GM12878 (cell line): ENCODE measurements around the gene SOAT2. TPM values are rescaled to one million over a fixed set of nuclear protein-coding genes. Genes with fewer than 3 reads are reported as not detected.

Experiments used
- ATAC-seq: fragments of 200-7000 bp; cut with Tn5 transposase; 3 replicates; pipeline ENCODE4 v1.9.1; 2020; ENCODE audit warnings: mild to moderate bottlenecking, moderate library complexity
- BruUV-seq: library from RNA; stranded (reverse); fragments of 400-500 nt; replicated peaks from 2 replicates; lab custom pipeline; 2021; lab: Mats Ljungman, UMichigan
- CTCF ChIA-PET: fragments of 300-600 bp; sonication (Branson Sonifier 250); formaldehyde crosslinking; extraction: SDS; loops from one replicate; lab custom pipeline; 2021; ENCODE audit warnings: inconsistent platforms; lab: Yijun Ruan, JAX
- POLR2A ChIA-PET: fragments of 350-600 bp; formaldehyde crosslinking; extraction: SDS; loops from one replicate; lab custom pipeline; 2021; ENCODE audit warnings: inconsistent platforms; lab: Charles Lee
- RAD21 ChIA-PET: fragments of 300-600 bp; sonication (Branson Sonifier 250); formaldehyde crosslinking; loops from one replicate; lab custom pipeline; 2023; ENCODE audit warnings: antibody characterized with exemption; ENCODE audit not compliant: unreplicated experiment; lab: Charles Lee
- SMC1A ChIA-PET: fragments of 300-600 bp; sonication (Branson Sonifier 250); formaldehyde crosslinking; loops from one replicate; lab custom pipeline; 2023; ENCODE audit not compliant: unreplicated experiment, uncharacterized antibody; lab: Charles Lee
- DNase-seq: peaks from one replicate; pipeline ENCODE4 v3.0.0-alpha.2; 2011; ENCODE audit warnings: low read depth, low spot score
- FAIRE-seq: peaks from 3 replicates; lab custom pipeline; 2011; peaks lifted over from hg19 to GRCh38; lab: Jason Lieb, UNC
- H2AFZ ChIP-seq: 2 replicates; pipeline ENCODE4 v1.6.0; 2011; ENCODE audit warnings: low read depth, low read length, control low read depth; ENCODE audit not compliant: control insufficient read depth
- H3K27ac ChIP-seq: 2 replicates; pipeline ENCODE4 v1.5.1; 2011; ENCODE audit warnings: control low read depth; ENCODE audit not compliant: control insufficient read depth, insufficient read depth
- H3K27me3 ChIP-seq, 2 experiments: replicated peaks in 1 of 2; 2 replicates each; pipeline versions ENCODE4 v1.6.0 to v1.6.1; 2011; ENCODE audit warnings: low read length in 1 of 2; ENCODE audit not compliant: control insufficient read depth in 2 of 2, insufficient read depth in 2 of 2
- H3K36me3 ChIP-seq, 2 experiments: 2 replicates each; pipeline ENCODE4 v1.5.1; 2011; ENCODE audit warnings: low read length in 1 of 2; ENCODE audit not compliant: control insufficient read depth in 2 of 2, insufficient read depth in 2 of 2
- H3K4me1 ChIP-seq: 2 replicates; pipeline ENCODE4 v1.6.1; 2011; ENCODE audit warnings: mild to moderate bottlenecking, low read length, moderate library complexity, mixed read lengths; ENCODE audit not compliant: control insufficient read depth, insufficient read depth
- H3K4me2 ChIP-seq: 2 replicates; pipeline ENCODE4 v1.6.0; 2011; ENCODE audit warnings: control low read depth; ENCODE audit not compliant: control insufficient read depth, insufficient read depth
- H3K4me3 ChIP-seq: fragments of 200-600 bp; sonication (generic); 2 replicates; pipeline ENCODE4 v1.5.1; 2016
- H3K79me2 ChIP-seq: 2 replicates; pipeline ENCODE4 v1.6.0; 2011; ENCODE audit warnings: low read length; ENCODE audit not compliant: control insufficient read depth, insufficient read depth
- H3K9ac ChIP-seq: 2 replicates; pipeline ENCODE4 v1.8.0; 2011; ENCODE audit warnings: low read length, control low read depth, mixed read lengths; ENCODE audit not compliant: control insufficient read depth, insufficient read depth
- H3K9me3 ChIP-seq: replicated peaks from 3 replicates; pipeline ENCODE4 v1.5.1; 2011; ENCODE audit warnings: mild to moderate bottlenecking, low read length; ENCODE audit not compliant: control insufficient read depth, insufficient read depth
- H4K20me1 ChIP-seq: 2 replicates; pipeline ENCODE4 v1.6.0; 2011; ENCODE audit not compliant: control insufficient read depth, insufficient read depth
- EP300 ChIP-seq, 2 experiments: fragments of 150-350 bp in 1 of 2; IDR thresholded peaks; 2 replicates each; pipeline ENCODE4 v1.6.1; 2011 to 2012; ENCODE audit warnings: low read depth in 2 of 2, low read length in 2 of 2, borderline replicate concordance in 1 of 2, improper control_type of control experiment in 1 of 2, inconsistent platforms in 1 of 2; ENCODE audit not compliant: control insufficient read depth in 1 of 2
- EZH2 ChIP-seq: IDR thresholded peaks from 2 replicates; pipeline ENCODE4 v1.6.1; 2012; ENCODE audit warnings: low read depth, mild to moderate bottlenecking, control low read depth, inconsistent platforms, low read length, borderline replicate concordance; ENCODE audit not compliant: control insufficient read depth
- GATAD2B ChIP-seq: fragments of 450-650 bp; conservative IDR thresholded peaks from 2 replicates; pipeline ENCODE4 v1.6.1; 2017; ENCODE audit warnings: low read depth, mild to moderate bottlenecking, moderate library complexity
- NR2F1 ChIP-seq: fragments of 450-650 bp; conservative IDR thresholded peaks from 2 replicates; pipeline ENCODE4 v1.6.1; 2017; ENCODE audit warnings: mild to moderate bottlenecking
- POLR2AphosphoS5 ChIP-seq: IDR thresholded peaks from 2 replicates; pipeline ENCODE4 v1.6.1; 2011; ENCODE audit warnings: mild to moderate bottlenecking, low read length, inconsistent platforms
- RAD51 ChIP-seq: fragments of 450-650 bp; IDR thresholded peaks from 2 replicates; pipeline ENCODE4 v1.6.1; 2016; ENCODE audit warnings: moderate library complexity, mild to moderate bottlenecking, inconsistent platforms
- SMAD1 ChIP-seq: fragments of 450-650 bp; IDR thresholded peaks from 2 replicates; pipeline ENCODE4 v1.6.1; 2018; ENCODE audit warnings: mild to moderate bottlenecking, low read depth; ENCODE audit not compliant: partially characterized antibody
- SUPT20H ChIP-seq: IDR thresholded peaks from 2 replicates; pipeline ENCODE4 v1.6.1; 2011; ENCODE audit warnings: low read depth, mild to moderate bottlenecking, low read length, moderate library complexity, borderline replicate concordance; ENCODE audit not compliant: control insufficient read depth
- SUZ12 ChIP-seq: fragments of 200-600 bp; sonication (generic); IDR thresholded peaks from one replicate; pipeline ENCODE4 v1.6.1; 2018; ENCODE audit warnings: antibody characterized with exemption, mild to moderate bottlenecking; ENCODE audit not compliant: unreplicated experiment
- TARDBP ChIP-seq: IDR thresholded peaks from 2 replicates; pipeline ENCODE4 v1.6.1; 2016; ENCODE audit warnings: borderline replicate concordance
- TCF7 ChIP-seq: IDR thresholded peaks from 2 replicates; pipeline ENCODE4 v1.6.1; 2014; ENCODE audit warnings: antibody characterized with exemption, borderline replicate concordance
- WRNIP1 ChIP-seq: IDR thresholded peaks from 2 replicates; pipeline ENCODE4 v1.6.1; 2011; ENCODE audit warnings: low read depth, low read length, improper control_type of control experiment, borderline replicate concordance
- YBX1 ChIP-seq: fragments of 450-650 bp; IDR thresholded peaks from 2 replicates; pipeline ENCODE4 v1.6.1; 2016; ENCODE audit warnings: antibody characterized with exemption
- ZNF217 ChIP-seq: fragments of 450-650 bp; IDR thresholded peaks from 2 replicates; pipeline ENCODE4 v1.6.1; 2017; ENCODE audit warnings: antibody characterized with exemption, mild to moderate bottlenecking
- WGBS: methylation state at CpG from one replicate; pipeline ENCODE4 v1.1.6; 2016; ENCODE audit warnings: low lambda C conversion rate; ENCODE audit not compliant: insufficient replicate concordance, insufficient coverage; ENCODE audit errors: missing lambda C conversion rate; 5-methylcytosine and 5-hydroxymethylcytosine counted together
- in situ Hi-C: fragments of 300-500 bp; cut with MboI; formaldehyde crosslinking; loops from 9 replicates; pipeline ENCODE4 v1.14.3; 2018; ENCODE audit warnings: mixed read lengths
- intact Hi-C: fragments of 100-400 bp; cut with micrococcal nuclease; formaldehyde crosslinking; loops from one replicate; pipeline ENCODE4 v1.14.2; 2022; ENCODE audit not compliant: unreplicated experiment
- polyA plus RNA-seq, 11 experiments: library from polyadenylated mRNA; depleted of rRNA in 4 of 11; unstranded in 6 of 11; stranded (reverse) in 5 of 11; fragments of >200 nt; fragmentation: Nextera tagmentation in 4 of 11; fragmentation: Illumina TruSeq in 1 of 11; extraction: Ambion mirVana in 4 of 11; extraction: Trizol in 1 of 11; gene quantifications; 1 replicate in 1 of 11; 2 replicates in 10 of 11; pipeline versions ENCODE4 v1.2.1 to v1.2.3, GENCODE V29; 2011 to 2016; ENCODE audit warnings: inconsistent platforms in 2 of 11, missing spikeins in 2 of 11, low read depth in 1 of 11
- total RNA-seq, 4 experiments: library from RNA; depleted of rRNA in 3 of 4; stranded (reverse); fragments of >200 nt in 3 of 4; fragmentation: Illumina TruSeq in 1 of 4; extraction: Trizol in 1 of 4; gene quantifications; 2 replicates each; pipeline versions ENCODE4 v1.2.1 to v1.2.3, GENCODE V29; 2013 to 2021
- TF ChIP-seq, protein P1 (sequence below): fragments of 450-650 bp; IDR thresholded peaks from 2 replicates; pipeline ENCODE4 v1.6.1; 2018; ENCODE audit warnings: borderline replicate concordance, mild to moderate bottlenecking; ENCODE audit not compliant: partially characterized antibody
- TF ChIP-seq, protein P2 (sequence below): fragments of 450-650 bp; IDR thresholded peaks from 2 replicates; pipeline ENCODE4 v1.6.1; 2017; ENCODE audit warnings: mild to moderate bottlenecking

SOAT2 gene
- total and polyA plus RNA-seq, 10 of the 15 experiments (the other 5 are each of a cell fraction or from before 2014, with no cell fraction given) = 0.08 to 1.7 (median 0.69) TPM

DNA sequence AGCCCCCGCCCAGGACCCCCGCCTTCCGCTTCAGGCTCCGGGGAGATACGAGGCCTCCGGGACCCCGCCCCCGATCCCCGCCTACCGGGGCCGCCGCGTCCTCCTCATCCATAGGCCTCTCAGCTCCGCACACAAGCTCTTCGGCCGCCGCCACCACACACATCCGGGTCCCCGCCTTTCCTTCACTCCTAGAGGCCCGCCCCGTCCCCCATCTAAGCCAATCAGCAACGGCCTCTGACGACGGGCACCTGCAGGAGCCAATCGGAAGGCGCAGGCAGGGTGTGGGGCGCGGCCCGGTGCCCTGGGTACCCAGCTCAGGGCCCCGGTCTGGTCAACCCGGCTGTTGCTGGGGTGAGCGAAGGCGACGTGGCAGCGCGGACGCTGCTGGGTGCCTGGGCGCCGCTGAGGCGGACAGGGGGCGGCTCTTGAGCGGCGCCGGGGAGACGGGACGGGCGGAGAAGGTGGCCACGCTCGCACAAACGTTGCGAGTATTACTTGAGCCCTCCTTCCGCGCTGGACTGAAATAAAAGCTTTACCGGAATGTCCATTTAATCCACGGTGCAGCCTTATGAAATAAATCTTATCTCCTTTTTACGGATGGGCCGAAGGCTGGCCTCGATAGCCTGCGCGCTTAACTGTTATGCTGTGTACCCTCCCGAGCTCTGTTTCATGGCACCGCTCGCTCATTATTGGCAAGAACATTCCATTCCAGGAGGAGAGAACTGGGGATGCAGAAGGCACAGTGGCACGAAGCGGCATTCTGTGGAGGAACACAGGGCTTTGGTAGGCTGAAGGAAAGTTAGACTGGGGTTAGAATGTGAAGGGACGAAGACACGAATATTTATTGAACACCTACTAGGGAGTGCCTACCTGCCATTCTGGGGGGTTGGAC lies 23.8 kb upstream of the SOAT2 start, which contains the start of gene SPRYD3:
TSS of gene SPRYD3 (minus strand) at position 165 of the 892 bp plus-strand sequence. CDS start at position 108, 57 bp downstream.
- 5% methylated on average over 54 of the region's 67 CpGs for WGBS
- Histone ChIP-seq H3K4me1 (no peaks in the 10 kb centered on the region; the same call in none of the 2 replicates), H3K9me3 (no peaks in the 10 kb centered on the region), H3K4me2 (peak within 1 kb of the TSS; percentile 99), H3K4me3 (peak within 1 kb of the TSS; percentile 90), H3K27me3 (no peaks in the 10 kb centered on the region), H3K79me2 (peaks cover 6% of the 10 kb centered on the region), H3K9ac (peak within 1 kb of the TSS; percentile 87), H3K27ac (peak within 1 kb of the TSS; percentile 74), H4K20me1 (no peaks in the 10 kb centered on the region), H2AFZ (peak within 1 kb of the TSS; percentile 76), H3K36me3 (peaks cover 0 to 2% of the 10 kb centered on the region in 2 experiments; a peak in 2 of 4 replicates)
- CTCF ChIA-PET = interaction anchor here (0.5 to 13.2 kb wide), 12 partner anchors 13 to 402 kb away, joined by 3 to 177 read pairs (median 4); partner anchors contain the start of genes AAAS, IGFBP6 and SOAT2
- POLR2A ChIA-PET = interaction anchor here (0.6 to 2.5 kb wide), 16 partner anchors 10 to 558 kb away, joined by 3 to 12 read pairs (median 4); partner anchors contain the start of genes EIF4B, ESPL1, IGFBP6 and SOAT2
- RAD21 ChIA-PET = interaction anchor here (0.7 to 4.1 kb wide), 14 partner anchors 13 to 672 kb away, joined by 3 to 25 read pairs (median 3); partner anchors contain the start of genes ATP5MC2, CISTR, EIF4B and SOAT2
- FAIRE-seq = peak; percentile 91
- SMC1A ChIA-PET = interaction anchor here (0.6 to 4.6 kb wide), 9 partner anchors 11 to 207 kb away, joined by 3 to 19 read pairs (median 3); partner anchors contain the start of gene SOAT2
- ATAC-seq = peak; percentile 99
- intact Hi-C loops (loop anchor here (2.0 kb wide), 1 partner anchor 73 kb away; the partner anchor contains the start of gene EIF4B), in situ Hi-C loops (no loop called here)
- TSS peak; percentile 99 for BruUV-seq
- DNase-seq = peak; percentile 77
- TF ChIP-seq EZH2 (no peak), GATAD2B (peak; percentile 61), ZNF217 (no peak), SUZ12 (no peak), SMAD1 (no peak), SUPT20H (no peak), POLR2AphosphoS5 (peak; percentile 74; the same call in 1 of the 2 replicates), WRNIP1 (no peak), NR2F1 (peak; percentile 34; the same call in 1 of the 2 replicates), TARDBP (no peak), RAD51 (no peak), YBX1 (no peak), EP300 (IDR thresholded peaks at IDR 0.05; ENCODE audit: borderline replicate concordance in 1 of 2, control insufficient read depth in 1 of 2, low read depth in 2 of 2, low read length in 2 of 2) (no peak), TCF7 (no peak)
- TF ChIP-seq, protein P1, sequence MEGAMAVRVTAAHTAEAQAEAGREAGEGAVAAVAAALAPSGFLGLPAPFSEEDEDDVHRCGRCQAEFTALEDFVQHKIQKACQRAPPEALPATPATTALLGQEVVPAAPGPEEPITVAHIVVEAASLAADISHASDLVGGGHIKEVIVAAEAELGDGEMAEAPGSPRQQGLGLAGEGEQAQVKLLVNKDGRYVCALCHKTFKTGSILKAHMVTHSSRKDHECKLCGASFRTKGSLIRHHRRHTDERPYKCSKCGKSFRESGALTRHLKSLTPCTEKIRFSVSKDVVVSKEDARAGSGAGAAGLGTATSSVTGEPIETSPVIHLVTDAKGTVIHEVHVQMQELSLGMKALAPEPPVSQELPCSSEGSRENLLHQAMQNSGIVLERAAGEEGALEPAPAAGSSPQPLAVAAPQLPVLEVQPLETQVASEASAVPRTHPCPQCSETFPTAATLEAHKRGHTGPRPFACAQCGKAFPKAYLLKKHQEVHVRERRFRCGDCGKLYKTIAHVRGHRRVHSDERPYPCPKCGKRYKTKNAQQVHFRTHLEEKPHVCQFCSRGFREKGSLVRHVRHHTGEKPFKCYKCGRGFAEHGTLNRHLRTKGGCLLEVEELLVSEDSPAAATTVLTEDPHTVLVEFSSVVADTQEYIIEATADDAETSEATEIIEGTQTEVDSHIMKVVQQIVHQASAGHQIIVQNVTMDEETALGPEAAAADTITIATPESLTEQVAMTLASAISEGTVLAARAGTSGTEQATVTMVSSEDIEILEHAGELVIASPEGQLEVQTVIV = peak; percentile 48
- TF ChIP-seq, protein P2, sequence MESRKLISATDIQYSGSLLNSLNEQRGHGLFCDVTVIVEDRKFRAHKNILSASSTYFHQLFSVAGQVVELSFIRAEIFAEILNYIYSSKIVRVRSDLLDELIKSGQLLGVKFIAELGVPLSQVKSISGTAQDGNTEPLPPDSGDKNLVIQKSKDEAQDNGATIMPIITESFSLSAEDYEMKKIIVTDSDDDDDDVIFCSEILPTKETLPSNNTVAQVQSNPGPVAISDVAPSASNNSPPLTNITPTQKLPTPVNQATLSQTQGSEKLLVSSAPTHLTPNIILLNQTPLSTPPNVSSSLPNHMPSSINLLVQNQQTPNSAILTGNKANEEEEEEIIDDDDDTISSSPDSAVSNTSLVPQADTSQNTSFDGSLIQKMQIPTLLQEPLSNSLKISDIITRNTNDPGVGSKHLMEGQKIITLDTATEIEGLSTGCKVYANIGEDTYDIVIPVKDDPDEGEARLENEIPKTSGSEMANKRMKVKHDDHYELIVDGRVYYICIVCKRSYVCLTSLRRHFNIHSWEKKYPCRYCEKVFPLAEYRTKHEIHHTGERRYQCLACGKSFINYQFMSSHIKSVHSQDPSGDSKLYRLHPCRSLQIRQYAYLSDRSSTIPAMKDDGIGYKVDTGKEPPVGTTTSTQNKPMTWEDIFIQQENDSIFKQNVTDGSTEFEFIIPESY = no peak
